GM12873 (cell line): ENCODE results near the gene HLA-DPB1.
A peak's percentile ranks its signal among the peaks of the same experiment; 100 is the strongest.

ENCODE experiments used
- TF ChIP-seq, protein P1 (sequence below): IDR thresholded peaks from 2 replicates; pipeline ENCODE4 v1.5.1; 2012; ENCODE audit warnings: low read depth, mild to moderate bottlenecking, moderate library complexity, low read length, control low read depth; ENCODE audit not compliant: insufficient read depth; ENCODE audit errors: missing control alignments

HLA-DPB1 gene

DNA sequence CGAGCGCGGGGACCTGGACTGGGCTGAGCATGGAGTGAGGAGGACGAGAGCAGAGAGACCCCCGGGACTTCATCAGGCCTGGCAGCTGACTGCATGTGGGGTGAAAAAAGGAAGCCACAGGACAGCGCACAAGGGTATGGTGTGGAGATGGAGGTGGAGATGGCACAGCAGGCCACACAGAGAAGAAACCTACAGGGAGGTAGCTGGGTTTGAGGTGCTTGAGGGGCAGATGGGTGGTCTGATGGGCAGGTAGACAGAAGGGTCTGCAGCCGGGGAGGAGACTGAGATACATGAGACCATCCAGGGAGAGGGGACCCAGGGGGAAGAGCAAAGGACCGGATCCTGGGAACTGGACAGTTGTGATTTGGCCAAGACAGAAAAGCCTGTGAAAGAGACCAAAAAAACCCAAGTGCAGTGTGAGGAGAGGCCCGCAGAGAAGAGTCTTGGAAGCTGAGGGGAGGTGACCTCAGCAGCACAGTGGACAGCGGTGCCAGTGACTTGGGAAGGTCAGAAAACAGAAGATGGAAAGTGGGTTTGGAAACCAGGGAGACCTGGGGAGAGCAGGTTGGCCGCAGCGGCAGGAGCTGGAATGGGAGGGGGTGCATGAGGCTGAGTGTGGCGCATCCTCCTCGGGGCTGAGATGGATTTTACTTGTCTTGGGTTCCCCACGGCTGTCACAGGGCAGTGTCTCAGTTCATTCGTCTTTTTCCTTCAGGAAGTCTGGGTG, 5.5 kb downstream of the HLA-DPB1 start:
- TF ChIP-seq, protein P1, sequence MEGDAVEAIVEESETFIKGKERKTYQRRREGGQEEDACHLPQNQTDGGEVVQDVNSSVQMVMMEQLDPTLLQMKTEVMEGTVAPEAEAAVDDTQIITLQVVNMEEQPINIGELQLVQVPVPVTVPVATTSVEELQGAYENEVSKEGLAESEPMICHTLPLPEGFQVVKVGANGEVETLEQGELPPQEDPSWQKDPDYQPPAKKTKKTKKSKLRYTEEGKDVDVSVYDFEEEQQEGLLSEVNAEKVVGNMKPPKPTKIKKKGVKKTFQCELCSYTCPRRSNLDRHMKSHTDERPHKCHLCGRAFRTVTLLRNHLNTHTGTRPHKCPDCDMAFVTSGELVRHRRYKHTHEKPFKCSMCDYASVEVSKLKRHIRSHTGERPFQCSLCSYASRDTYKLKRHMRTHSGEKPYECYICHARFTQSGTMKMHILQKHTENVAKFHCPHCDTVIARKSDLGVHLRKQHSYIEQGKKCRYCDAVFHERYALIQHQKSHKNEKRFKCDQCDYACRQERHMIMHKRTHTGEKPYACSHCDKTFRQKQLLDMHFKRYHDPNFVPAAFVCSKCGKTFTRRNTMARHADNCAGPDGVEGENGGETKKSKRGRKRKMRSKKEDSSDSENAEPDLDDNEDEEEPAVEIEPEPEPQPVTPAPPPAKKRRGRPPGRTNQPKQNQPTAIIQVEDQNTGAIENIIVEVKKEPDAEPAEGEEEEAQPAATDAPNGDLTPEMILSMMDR, result no peak

DNA sequence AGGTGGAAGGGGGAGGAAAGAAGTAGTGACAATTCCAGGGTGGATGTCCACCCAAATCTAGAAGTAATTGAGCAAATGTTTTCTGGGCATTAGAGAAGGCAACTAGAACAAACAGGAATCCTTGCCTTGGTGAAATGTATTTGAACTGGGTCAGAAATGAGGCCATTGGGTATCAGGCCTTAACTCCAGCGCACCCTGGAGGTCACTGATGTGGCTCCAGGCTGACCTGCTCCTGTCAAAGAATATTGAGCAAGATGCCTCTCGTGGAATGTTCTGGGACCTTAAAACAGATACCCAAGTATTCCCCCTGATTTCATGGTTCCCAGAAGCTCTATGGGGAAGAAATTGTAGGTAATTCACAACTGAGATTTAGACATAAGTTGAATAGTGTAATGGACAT, 6.9 kb downstream of the HLA-DPB1 start:
- TF ChIP-seq, protein P1, result peak; percentile 65

DNA sequence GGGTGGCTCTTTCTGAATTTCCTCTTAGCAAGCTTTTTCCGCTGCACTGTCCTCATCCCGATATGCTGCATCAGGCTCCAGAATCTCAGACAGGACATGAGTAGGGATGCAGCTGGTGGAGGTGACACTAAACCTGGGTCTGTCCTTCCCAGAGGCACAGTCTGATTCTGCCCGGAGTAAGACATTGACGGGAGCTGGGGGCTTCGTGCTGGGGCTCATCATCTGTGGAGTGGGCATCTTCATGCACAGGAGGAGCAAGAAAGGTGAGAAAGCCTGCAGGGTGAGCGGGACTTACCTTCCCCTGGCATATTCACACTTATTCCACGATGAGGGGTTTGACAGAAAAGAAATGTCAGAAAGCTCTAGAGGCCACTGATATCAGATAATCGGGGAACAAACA, 9.8 kb downstream of the HLA-DPB1 start:
- TF ChIP-seq, protein P1, result no peak

DNA sequence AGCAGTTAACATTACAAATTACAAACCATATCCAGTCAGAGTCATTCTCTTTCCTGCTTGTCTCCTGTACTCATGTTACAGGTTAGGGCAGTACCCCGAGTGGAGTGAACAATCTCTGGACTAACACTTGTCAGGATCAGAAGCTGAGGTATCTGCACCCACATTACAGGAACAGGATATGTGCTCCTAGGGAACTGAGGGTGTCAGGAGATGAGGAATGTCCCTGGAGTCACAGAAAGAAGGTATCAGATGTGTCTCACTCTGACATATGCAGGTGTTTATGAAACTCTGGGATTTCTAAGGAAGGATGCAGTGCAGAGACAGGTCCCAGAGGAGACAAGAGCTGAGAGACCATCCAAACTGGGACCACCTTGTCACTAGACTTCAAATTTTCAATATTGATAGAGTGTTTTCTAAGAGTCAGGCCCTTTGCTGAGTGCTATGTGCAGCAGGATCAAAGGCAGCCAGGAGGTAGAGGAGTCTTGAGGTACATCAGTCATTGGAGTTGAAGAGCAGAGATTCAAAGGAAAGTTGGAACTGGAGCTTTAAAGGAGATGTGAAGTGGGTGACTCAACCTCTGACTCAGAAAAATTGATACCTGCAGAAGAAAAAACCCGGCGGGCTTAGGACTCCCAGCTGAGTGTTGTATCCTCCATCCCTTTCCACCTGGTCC, 12.6 kb downstream of the HLA-DPB1 start:
- TF ChIP-seq, protein P1, result no peak

DNA sequence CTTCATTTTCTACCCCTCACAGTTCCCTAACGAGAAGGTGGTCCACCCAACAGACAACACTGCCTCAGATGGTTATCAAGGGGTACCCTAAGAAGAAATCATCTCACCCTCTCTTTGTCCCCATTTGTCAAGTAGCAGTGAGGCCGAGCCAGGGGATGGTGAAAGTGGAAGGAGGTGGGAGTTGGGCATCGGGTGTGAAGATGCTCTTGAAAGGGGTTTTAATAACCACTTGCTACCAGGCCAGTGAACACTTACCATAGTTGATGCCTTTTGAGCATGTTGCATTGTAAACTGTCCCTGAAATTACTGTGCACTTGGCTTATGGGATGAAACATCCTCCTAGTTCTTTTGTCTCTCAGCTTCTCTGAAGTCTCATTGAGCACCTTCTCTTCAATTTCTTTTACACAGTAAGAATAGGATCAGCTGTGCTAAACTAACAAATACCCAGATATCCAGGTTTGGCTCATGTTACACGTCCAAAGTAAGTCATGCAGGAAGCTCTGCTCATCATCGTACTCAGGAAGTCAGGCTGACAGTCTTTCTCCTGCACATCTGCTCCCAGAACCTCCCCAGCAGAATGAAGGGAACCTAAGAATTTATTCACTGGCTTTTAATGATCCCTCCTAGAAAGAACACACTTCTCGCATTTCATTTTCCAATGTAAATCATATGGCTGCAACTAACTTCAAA, 13.3 kb downstream of the HLA-DPB1 start:
- TF ChIP-seq, protein P1, result no peak

DNA sequence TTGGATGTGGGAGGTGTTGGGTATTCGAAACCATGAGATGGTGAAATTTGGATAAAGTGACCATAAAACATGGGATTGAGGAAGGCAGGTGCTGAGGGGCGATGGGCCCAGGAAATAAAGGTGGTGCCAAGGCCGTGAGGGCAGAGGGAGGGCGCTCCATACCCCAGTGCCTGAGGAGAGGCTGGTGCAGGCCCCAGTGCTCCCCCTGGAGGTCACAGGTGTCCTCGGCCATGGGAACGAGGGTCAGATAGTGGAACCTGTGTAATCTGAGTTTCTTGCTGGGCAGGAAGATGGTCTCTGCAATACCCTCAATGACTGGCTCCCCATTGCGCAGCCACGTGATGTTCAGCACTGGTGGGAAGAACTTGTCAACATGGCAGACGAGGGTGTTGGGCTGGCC, 16.2 kb downstream of the HLA-DPB1 start:
- TF ChIP-seq, protein P1, result peak; percentile 95

DNA sequence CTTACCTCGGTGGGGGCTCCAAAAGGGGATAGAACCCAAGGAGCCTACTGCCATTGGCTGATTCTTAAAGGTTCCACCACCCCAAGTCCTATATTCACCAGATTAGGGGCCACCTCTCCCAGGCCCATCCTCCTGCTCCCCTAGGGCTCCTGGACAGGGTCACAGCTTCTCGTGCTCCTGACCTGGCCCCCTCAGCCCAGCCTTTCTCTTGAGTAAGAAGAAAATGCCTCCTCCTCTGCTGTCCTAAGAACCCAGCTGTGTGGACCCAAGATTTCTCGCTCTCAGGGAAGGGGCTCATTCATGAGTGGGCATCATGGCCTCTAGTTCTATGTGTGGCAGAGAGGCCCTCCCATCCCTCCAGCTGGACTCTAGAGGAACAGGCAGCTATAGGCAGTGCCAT, 16.6 kb downstream of the HLA-DPB1 start:
- TF ChIP-seq, protein P1, result no peak
